HG03066 (cell line): Measurements from ENCODE around the gene C19orf85.

Source experiments
- ATAC-seq: cut with Tn5 transposase; IDR thresholded peaks from one replicate; pipeline ENCODE4 v1.9.1; 2021; ENCODE audit warnings: low read depth; ENCODE audit not compliant: unreplicated experiment

The C19orf85 gene

DNA sequence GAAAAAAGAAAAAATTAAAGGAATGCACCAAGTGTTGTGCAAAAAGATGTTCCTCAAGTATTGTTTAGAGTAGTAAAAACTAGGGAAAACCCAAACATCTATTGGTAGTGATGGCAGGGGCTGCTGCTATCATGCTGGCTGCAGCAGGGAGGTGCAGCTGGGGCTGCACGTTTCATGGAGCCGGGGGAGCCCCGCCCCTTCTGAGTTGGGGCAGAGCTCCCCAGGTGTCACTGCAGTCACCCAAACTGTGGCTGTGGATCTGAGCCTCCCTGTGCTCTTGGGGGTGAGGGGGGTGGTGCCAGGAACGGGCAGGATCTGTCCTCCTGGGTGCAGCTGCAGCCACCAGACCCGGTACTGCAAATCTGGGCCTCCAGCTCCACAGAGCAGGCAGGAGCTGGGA, 45.4 kb downstream of the C19orf85 start:
- no peak for ATAC-seq

DNA sequence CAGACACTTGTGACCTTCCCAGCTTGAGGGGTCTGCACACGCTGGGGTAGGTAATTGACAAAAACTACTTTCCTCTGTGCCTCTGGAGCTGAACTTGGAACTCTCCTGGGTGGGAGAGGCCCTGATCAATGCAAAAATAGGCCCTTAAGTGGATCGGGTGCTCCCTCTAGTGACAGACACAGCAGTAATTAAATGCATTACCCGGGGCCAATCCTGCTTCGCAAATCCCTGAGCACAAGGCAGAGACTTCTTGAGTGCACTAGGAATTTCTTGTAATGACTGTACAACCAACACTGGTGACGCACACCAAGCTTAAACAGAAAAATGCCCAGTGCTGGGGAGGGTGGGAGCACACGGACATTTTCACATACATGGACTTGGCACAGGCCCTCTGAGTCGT, 46.4 kb downstream of the C19orf85 start:
- ATAC-seq, result no peak
